T-helper 17 cell (primary cell): Measurements from ENCODE around the gene TLE4. TPM values are rescaled to one million over a fixed set of nuclear protein-coding genes. Genes with fewer than 3 reads are reported as not detected.

Experiments
- ATAC-seq: fragments of 150-1000 bp; cut with Tn5 transposase; 2 replicates; pipeline ENCODE4 v1.10.0; 2021; ENCODE audit warnings: mild to moderate bottlenecking, moderate library complexity
- DNase-seq, 3 donors: peaks; one replicate each; pipeline versions ENCODE4 v3.0.0 to v3.0.0-alpha.2; 2020 to 2021
- H3K9me3 ChIP-seq: one replicate; pipeline ENCODE4 v1.7.0; 2013; ENCODE audit warnings: low read length, mild to moderate bottlenecking; ENCODE audit not compliant: control insufficient read depth, poor library complexity, severe bottlenecking
- H3K27ac Mint-ChIP-seq: one replicate; pipeline ENCODE4 v1.8.0; 2022; ENCODE audit warnings: mild to moderate bottlenecking, moderate library complexity, mixed read lengths
- H3K27me3 Mint-ChIP-seq: one replicate; pipeline ENCODE4 v1.8.0; 2022; ENCODE audit warnings: mixed read lengths
- H3K36me3 Mint-ChIP-seq: one replicate; pipeline ENCODE4 v1.8.0; 2022; ENCODE audit warnings: low read depth, mixed read lengths
- H3K4me1 Mint-ChIP-seq: one replicate; pipeline ENCODE4 v1.8.0; 2022; ENCODE audit warnings: mild to moderate bottlenecking, mixed read lengths
- H3K4me3 Mint-ChIP-seq: one replicate; pipeline ENCODE4 v1.8.0; 2022; ENCODE audit warnings: mild to moderate bottlenecking, moderate library complexity, mixed read lengths
- total RNA-seq, 4 donors: library from RNA in 2 of 4; stranded (reverse) in 2 of 4; gene quantifications; one replicate each; pipeline ENCODE4 v1.2.3 and lab custom pipeline; 2022 to 2026

The TLE4 gene
- total RNA-seq, 2 donors from 2014 or later: 104 to 154 TPM

DNA sequence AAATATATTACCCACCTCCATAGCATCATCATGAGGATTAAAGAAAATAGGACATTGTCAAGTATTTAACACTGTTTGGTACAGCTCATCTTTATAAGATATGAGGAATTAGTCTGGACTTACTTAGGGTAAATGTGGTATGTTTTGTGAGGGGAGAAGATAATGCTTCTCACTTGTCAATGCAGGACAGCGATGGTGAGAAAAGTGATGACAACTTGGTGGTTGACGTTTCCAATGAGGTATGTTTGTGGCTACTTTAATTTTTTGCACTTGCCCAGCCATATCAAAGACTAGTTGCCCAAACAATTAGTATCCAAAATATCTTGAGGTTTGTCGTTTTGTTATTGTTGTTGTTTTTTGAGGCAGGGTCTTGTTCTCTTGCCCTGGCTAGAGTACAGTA, 133.9 kb downstream of the TLE4 start:
- Mint-ChIP-seq H3K36me3 (peaks cover 21% of the 10 kb centered on the region), H3K4me1 (peaks cover 9% of the 10 kb centered on the region), H3K27ac (no peak overlapping the region), H3K4me3 (peak overlapping the region; percentile 9), H3K27me3 (no peaks in the 10 kb centered on the region)
- DNase-seq (no peak), ATAC-seq (no peak)
- H3K9me3 ChIP-seq: no peaks in the 10 kb centered on the region

DNA sequence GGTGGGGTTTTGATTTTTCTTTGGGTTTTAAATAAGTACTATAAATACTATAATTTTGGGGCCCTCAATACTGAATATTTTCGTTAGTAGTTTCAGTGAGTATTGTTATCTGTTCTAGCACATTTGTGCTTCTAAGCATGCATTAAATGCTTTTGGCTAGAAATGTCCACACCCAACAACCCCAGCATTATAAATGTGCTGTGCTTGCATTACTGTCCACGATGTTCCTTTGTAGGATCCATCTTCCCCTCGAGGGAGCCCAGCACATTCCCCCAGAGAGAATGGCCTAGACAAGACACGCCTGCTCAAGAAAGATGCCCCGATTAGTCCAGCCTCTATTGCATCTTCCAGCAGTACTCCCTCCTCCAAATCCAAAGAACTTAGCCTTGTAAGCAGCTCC, 134.7 kb downstream of the TLE4 start:
- ATAC-seq (no peak), DNase-seq (no peak)
- no peaks in the 10 kb centered on the region for H3K27me3 Mint-ChIP-seq
- peak overlapping the region; percentile 32 for H3K27ac Mint-ChIP-seq
- no peaks in the 10 kb centered on the region for H3K9me3 ChIP-seq
- peaks cover 11% of the 10 kb centered on the region for H3K4me1 Mint-ChIP-seq
- H3K4me3 Mint-ChIP-seq: no peak overlapping the region
- peaks cover 24% of the 10 kb centered on the region for H3K36me3 Mint-ChIP-seq

DNA sequence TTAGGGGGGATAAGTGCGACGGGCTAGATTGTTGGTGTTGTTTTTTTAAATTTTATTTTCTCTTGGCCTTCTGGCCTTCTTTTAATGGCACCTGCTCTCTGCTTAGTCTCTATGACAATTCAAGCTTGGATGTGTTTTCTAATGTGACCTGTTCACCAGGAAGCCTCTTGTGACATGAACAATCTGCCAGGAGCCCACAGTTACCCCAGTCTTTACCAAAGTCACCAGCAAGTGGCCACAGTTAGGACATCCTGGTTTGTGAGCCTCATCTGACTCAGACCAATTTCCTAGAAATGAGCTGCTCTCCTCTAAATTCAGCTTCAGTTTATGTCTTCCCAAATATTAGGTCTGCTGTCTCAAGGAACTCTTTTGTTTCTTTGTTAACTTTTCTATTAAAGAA, 135.8 kb downstream of the TLE4 start:
- H3K27ac Mint-ChIP-seq: peak overlapping the region; percentile 61
- H3K4me1 Mint-ChIP-seq: peaks cover 12% of the 10 kb centered on the region
- H3K27me3 Mint-ChIP-seq: no peaks in the 10 kb centered on the region
- no peak for ATAC-seq
- H3K9me3 ChIP-seq: no peaks in the 10 kb centered on the region
- peaks cover 28% of the 10 kb centered on the region for H3K36me3 Mint-ChIP-seq
- H3K4me3 Mint-ChIP-seq: no peak overlapping the region
- DNase-seq: no peak

DNA sequence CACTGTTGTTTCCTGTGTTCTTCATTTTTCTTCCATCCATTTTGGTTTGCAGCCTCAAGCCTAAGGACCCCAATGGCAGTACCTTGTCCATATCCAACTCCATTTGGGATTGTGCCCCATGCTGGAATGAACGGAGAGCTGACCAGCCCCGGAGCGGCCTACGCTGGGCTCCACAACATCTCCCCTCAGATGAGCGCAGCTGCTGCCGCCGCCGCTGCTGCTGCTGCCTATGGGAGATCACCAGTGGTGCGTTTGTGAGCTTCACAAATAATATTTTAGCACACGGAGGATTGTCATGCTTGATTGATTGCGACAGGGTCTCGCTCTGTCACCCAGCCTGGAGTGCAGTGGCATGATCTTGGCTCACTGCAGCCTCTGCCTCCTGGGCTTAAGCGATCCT, 136.8 kb downstream of the TLE4 start:
- Mint-ChIP-seq H3K4me3 (no peak overlapping the region), H3K4me1 (peaks cover 15% of the 10 kb centered on the region), H3K27me3 (no peaks in the 10 kb centered on the region), H3K27ac (no peak overlapping the region), H3K36me3 (peaks cover 28% of the 10 kb centered on the region)
- ATAC-seq (no peak), DNase-seq (no peak)
- no peaks in the 10 kb centered on the region for H3K9me3 ChIP-seq

DNA sequence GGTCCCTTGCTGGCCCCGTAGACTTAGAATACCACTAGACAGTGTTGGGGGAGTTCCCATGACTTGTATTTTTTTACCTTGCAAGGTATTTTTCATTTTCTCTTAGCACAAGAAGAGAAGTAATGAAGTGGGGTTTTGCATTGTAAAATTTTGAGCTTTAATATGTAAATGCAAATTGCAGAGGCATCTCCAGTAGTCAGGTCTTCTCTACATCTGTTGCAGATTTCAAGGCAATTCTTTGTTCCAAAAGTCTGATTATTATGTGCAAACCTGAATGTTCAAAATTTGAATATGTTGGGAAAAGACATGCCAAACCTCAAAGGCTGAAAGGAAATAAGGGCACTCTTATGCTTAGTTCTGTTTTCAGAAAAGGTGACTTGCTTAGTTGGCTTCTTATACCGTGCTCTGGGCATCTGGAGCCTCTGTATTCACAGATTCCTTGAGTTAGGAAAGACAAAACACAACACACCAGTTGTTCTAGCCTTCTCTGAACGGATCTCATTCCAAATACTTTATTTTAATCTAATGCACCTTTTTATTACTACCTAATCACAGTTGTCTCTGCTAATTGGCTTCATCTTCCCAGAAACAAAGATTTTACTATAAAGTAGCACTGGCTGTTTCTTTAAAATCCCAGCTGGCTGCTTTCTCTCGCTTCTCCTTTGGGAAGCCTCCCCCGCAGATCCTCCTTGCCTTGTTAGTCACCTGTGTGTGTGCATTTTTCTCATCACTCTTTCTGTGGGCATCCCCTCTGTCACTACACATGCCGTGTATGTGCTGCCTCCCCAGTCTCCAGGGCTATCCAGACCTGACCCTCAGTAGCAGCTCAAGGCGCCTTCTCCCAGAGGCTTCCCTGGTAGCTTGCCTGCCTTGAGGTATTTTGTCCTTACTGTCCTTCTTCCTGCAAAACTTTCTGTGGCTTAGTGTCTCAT, 138.2 kb downstream of the TLE4 start:
- Mint-ChIP-seq H3K4me1 (peaks cover 20% of the 10 kb centered on the region), H3K4me3 (no peak overlapping the region), H3K27me3 (no peaks in the 10 kb centered on the region), H3K27ac (no peak overlapping the region), H3K36me3 (peaks cover 27% of the 10 kb centered on the region)
- no peak for DNase-seq
- no peak for ATAC-seq
- no peaks in the 10 kb centered on the region for H3K9me3 ChIP-seq

DNA sequence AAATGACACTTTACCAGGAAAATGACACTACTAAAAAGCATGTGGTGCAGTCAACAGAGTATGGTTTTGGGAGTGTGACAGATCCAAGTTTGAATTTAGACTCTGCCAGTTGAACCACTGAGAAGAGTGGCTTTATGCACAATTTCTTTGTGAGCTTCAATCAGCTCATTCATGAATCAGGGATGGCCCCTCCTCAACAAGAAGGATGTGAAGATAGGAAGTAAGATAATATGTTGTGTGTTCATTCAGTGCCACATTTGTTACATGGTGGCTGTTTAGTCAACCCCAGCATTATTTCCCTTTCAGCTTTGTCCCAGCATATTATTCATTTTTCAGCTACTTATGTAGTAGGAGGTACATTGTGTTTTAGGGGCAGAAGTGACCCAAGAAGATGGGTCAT, 140.1 kb downstream of the TLE4 start:
- no peak for ATAC-seq
- H3K36me3 Mint-ChIP-seq: peaks cover 19% of the 10 kb centered on the region
- no peak overlapping the region for H3K27ac Mint-ChIP-seq
- DNase-seq: no peak
- H3K4me1 Mint-ChIP-seq: peaks cover 18% of the 10 kb centered on the region
- H3K9me3 ChIP-seq: no peaks in the 10 kb centered on the region
- H3K4me3 Mint-ChIP-seq: no peak overlapping the region
- H3K27me3 Mint-ChIP-seq: no peaks in the 10 kb centered on the region

DNA sequence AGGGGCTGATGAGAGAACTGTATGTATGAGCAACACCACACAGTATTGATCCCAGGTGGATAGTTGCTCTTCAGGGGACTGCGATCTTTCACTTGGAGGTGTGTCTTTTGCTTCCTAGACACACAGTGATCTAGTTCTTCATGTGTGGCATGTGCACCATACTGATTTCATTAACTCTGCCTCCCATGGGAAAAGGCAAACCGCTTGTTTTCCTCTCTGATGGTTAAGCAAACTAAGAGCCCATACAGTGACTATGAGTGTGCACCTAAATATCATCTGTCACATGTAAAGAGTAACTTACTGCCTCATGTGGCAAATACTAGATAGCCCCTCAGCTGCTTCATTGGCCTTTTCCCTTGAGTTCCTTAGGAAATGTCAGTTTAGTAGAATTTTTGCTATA, 147.3 kb downstream of the TLE4 start:
- Mint-ChIP-seq H3K36me3 (peaks cover 14% of the 10 kb centered on the region), H3K27me3 (no peaks in the 10 kb centered on the region)
- no peak for ATAC-seq

DNA sequence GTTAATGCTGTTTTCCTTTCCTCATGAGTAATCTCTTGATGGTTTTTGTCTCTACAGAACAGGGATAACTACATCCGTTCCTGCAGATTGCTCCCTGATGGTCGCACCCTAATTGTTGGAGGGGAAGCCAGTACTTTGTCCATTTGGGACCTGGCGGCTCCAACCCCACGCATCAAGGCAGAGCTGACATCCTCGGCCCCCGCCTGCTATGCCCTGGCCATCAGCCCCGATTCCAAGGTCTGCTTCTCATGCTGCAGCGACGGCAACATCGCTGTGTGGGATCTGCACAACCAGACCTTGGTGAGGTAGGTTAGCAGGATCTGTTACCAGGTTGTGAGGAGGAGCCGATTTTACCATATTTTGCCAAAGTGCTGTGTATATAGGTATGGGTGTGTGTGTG, 148.2 kb downstream of the TLE4 start:
- Mint-ChIP-seq H3K4me1 (peaks cover 4% of the 10 kb centered on the region), H3K4me3 (no peak overlapping the region), H3K36me3 (peaks cover 14% of the 10 kb centered on the region), H3K27ac (no peak overlapping the region), H3K27me3 (no peaks in the 10 kb centered on the region)
- ATAC-seq: no peak
- no peak for DNase-seq
- H3K9me3 ChIP-seq: no peaks in the 10 kb centered on the region

More for the DNA sequence above, 147.3 kb downstream of the TLE4 start:
- Mint-ChIP-seq H3K4me1 (peaks cover 7% of the 10 kb centered on the region), H3K27ac (peak overlapping the region; percentile 19), H3K4me3 (no peak overlapping the region)
- no peaks in the 10 kb centered on the region for H3K9me3 ChIP-seq
- DNase-seq: no peak

DNA sequence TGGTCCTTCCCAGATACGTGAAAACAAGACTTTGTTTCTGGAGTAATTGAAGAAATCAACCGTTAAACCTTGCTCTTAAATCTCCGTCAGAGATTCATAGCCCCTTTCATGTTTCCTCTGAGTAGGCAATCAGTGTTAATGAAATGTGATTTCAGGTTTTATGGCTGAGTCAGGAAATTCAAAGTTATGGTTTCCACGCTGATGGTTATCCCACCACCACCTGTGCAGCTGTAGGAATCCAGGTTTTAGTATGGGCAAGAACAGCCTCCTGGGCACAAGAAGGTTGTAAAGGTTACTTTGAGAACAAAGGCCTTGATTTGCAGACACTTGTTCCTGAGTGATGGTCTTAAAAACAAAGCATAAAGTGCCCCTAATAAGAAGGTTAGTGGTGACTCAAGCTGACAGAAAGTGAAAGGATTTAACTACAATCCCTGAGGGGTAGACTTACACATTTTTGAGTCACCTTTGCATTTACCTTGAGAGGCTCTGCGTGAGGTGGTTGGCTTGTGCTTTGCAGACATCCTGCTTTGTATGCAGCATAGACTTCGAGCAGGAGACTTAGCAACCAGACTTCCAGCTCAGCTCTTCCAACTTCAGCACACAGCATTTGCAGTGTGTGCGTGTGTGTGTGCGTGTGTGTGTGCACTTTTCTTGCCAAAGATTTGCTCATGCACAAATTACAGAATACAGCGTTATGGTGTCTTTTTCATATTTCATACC, 159.6 kb downstream of the TLE4 start:
- H3K36me3 Mint-ChIP-seq: no peaks in the 10 kb centered on the region
- H3K4me1 Mint-ChIP-seq: peaks cover 2% of the 10 kb centered on the region
- no peak overlapping the region for H3K4me3 Mint-ChIP-seq
- no peak for DNase-seq
- H3K27me3 Mint-ChIP-seq: no peaks in the 10 kb centered on the region
- ATAC-seq: no peak
- H3K9me3 ChIP-seq: no peaks in the 10 kb centered on the region
- H3K27ac Mint-ChIP-seq: no peak overlapping the region

DNA sequence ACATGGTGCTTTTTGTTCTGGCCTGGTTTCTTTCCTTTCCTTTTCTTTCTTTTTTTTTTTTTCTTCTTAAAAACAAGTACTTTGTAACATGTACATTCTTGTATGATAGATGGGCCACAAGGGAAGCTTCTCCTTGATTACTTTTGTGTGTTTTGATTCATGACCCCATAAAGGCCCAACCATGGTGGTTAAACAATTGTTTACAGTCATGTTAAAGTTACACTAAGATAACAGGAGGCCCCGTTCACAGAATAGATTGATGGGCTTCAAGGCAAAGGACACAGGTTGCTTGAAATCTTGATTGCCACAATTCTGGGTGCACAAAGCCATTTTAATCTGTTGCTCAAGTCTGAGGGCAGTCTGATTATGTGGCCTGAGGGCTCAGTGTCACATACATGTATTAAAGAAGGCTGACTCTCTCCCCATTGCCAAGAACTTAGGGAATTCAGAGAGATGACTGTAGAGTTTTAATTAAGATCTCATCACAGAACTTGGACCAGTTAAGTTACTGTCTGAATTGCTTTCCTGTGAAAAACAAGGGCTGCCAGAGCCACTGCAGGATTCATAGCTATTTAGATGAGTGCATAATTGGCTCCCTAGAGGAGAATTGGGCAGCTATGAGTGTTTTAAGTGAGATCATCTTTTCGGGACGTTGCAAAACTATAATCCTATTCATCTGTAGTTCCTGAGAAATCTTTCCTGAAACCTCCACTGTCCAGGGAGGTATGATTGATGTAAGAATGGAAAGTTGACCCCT, 163.4 kb downstream of the TLE4 start:
- H3K27ac Mint-ChIP-seq: no peak overlapping the region
- H3K27me3 Mint-ChIP-seq: no peaks in the 10 kb centered on the region
- DNase-seq: no peak
- H3K36me3 Mint-ChIP-seq: no peaks in the 10 kb centered on the region
- H3K4me1 Mint-ChIP-seq: peaks cover under 1% of the 10 kb centered on the region
- no peaks in the 10 kb centered on the region for H3K9me3 ChIP-seq
- no peak overlapping the region for H3K4me3 Mint-ChIP-seq
- ATAC-seq: no peak

DNA sequence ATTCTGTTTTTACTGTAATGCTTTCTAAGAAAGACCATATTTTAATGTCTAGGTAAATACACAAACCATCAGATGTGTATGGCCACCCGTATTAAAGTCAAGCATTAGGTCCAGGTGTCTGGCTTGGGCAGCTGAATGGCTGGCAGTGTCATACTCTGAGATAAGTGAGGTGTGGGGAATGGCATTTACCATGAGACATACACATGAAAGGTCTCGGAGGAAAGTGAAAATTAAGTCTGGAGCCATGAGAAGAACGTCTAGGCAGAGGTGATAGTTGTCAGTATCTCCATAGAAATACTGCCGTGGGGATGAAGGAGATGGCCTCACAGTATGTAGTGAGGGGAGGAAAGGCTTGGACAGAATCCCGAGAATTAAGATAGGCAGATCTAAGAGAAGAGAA, 164.3 kb downstream of the TLE4 start:
- H3K4me1 Mint-ChIP-seq: no peaks in the 10 kb centered on the region
- H3K27me3 Mint-ChIP-seq: no peaks in the 10 kb centered on the region
- ATAC-seq: no peak
- H3K27ac Mint-ChIP-seq: no peak overlapping the region
- H3K4me3 Mint-ChIP-seq: no peak overlapping the region
- no peaks in the 10 kb centered on the region for H3K9me3 ChIP-seq
- no peaks in the 10 kb centered on the region for H3K36me3 Mint-ChIP-seq
- no peak for DNase-seq

DNA sequence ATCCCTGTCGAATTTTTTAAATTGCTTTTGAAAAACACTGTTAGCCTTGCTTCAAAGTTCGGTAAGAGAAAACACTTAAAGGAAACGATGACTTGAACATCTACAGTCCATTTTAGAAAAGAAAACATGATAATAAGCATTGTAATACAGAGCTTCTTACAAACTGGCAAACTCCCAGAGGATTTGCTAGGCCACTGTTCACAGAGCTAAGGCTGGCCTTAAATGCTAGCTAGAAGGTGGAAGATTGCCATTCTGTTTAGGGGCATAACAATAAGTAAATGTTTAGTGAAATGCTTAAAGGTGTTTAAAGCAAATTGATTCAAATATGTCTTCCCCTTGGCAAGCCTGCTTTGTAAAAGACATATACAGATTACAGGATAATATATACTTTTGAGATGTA, 169.6 kb downstream of the TLE4 start:
- no peaks in the 10 kb centered on the region for H3K9me3 ChIP-seq
- DNase-seq: no peak
- H3K27me3 Mint-ChIP-seq: no peaks in the 10 kb centered on the region
- H3K27ac Mint-ChIP-seq: no peak overlapping the region
- H3K36me3 Mint-ChIP-seq: no peaks in the 10 kb centered on the region
- no peak for ATAC-seq
- H3K4me3 Mint-ChIP-seq: no peak overlapping the region
- H3K4me1 Mint-ChIP-seq: no peaks in the 10 kb centered on the region

DNA sequence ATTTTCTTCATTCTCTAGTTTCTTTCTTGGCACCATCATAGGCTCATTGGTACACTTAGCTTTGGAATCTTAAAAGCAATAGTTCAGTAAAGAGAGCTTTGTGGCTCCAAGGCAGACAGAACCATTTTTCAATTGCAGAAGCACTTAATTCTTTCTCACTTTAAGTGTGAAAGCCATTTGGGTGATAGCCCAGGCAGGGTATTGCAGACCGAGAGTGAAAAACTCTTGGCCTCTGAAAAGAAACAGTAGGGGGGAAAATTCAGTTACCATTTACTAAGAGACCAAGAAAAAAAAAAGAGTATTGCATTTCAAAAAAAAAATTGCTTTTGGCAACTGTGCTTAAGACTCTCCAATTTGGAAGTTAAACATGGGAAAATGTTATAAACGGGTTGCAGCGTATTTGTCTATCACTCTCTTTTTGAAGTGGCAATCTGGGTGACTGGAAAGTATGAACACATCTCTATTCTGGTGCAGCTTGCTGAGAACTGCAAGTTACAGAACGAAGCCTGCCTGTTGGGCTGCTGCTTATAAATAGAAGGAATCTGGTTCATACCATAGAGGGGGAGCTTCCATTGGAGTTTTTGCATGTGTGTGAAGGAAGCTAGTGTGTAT, 170.5 kb downstream of the TLE4 start:
- Mint-ChIP-seq H3K27me3 (no peaks in the 10 kb centered on the region), H3K4me1 (no peaks in the 10 kb centered on the region)
- no peak for ATAC-seq

More for the DNA sequence above, 170.5 kb downstream of the TLE4 start:
- Mint-ChIP-seq H3K36me3 (no peaks in the 10 kb centered on the region), H3K4me3 (no peak overlapping the region), H3K27ac (no peak overlapping the region)
- no peak for DNase-seq
- H3K9me3 ChIP-seq: no peaks in the 10 kb centered on the region
